ENCODE results near the gene ANAPC2. TPM values are rescaled to one million over a fixed set of nuclear protein-coding genes. Genes with fewer than 3 reads are reported as not detected.

ANAPC2 gene
- polyA plus RNA-seq, 1 experiment, result 12.1 TPM

- DNase-seq (ENCODE audit: low read depth, low spot score), result no peak
- H3K27me3 ChIP-seq (ENCODE audit: control insufficient read depth, insufficient read depth, low read length), result peaks cover 6% of the 10 kb centered on the region
- no peak overlapping the region for H3K27ac ChIP-seq (ENCODE audit: low read depth, low read length)
- peaks cover 14% of the 10 kb centered on the region; the same call in 1 of the 2 replicates for H3K9me3 ChIP-seq (ENCODE audit: control insufficient read depth, insufficient read depth, low read length)
- CTCF ChIA-PET, result no interaction called here
- H3K4me3 ChIP-seq (ENCODE audit: low read depth, low read length), result no peak overlapping the region
- POLR2A ChIA-PET, result no interaction called here
- TF ChIP-seq CTCF (IDR thresholded peaks at IDR 0.05; ENCODE audit: low read depth, low read length), result no peak
Measured at GRCh38 chr9:137150617-137151457, 37.5 kb downstream of the ANAPC2 start.

GRCh38 chr9:137149942-137150616 lies 38.3 kb downstream of the ANAPC2 start:
- peaks cover 14% of the 10 kb centered on the region; the same call in 1 of the 2 replicates for H3K9me3 ChIP-seq (ENCODE audit: control insufficient read depth, insufficient read depth, low read length)
- CTCF ChIA-PET, result interaction anchor here (0.7 kb wide), 1 partner anchor 39 kb away, joined by 3 read pairs; no protein-coding TSS in a partner anchor
- TF ChIP-seq CTCF (IDR thresholded peaks at IDR 0.05; ENCODE audit: low read depth, low read length), result no peak
- H3K4me3 ChIP-seq (ENCODE audit: low read depth, low read length), result no peak overlapping the region
- POLR2A ChIA-PET, result no interaction called here
- H3K27me3 ChIP-seq (ENCODE audit: control insufficient read depth, insufficient read depth, low read length), result peaks cover 6% of the 10 kb centered on the region
- no peak overlapping the region for H3K27ac ChIP-seq (ENCODE audit: low read depth, low read length)
- no peak for DNase-seq (ENCODE audit: low read depth, low spot score)

- POLR2A ChIA-PET, result no interaction called here
- H3K27ac ChIP-seq (ENCODE audit: low read depth, low read length), result no peak overlapping the region
- CTCF ChIA-PET, result no interaction called here
- H3K4me3 ChIP-seq (ENCODE audit: low read depth, low read length), result no peak overlapping the region
- peaks cover 14% of the 10 kb centered on the region; the same call in 1 of the 2 replicates for H3K9me3 ChIP-seq (ENCODE audit: control insufficient read depth, insufficient read depth, low read length)
- no peak for DNase-seq (ENCODE audit: low read depth, low spot score)
- no peak for TF ChIP-seq CTCF (IDR thresholded peaks at IDR 0.05; ENCODE audit: low read depth, low read length)
- peaks cover 6% of the 10 kb centered on the region for H3K27me3 ChIP-seq (ENCODE audit: control insufficient read depth, insufficient read depth, low read length)
Measured at GRCh38 chr9:137149363-137149762, 39.0 kb downstream of the ANAPC2 start.

GRCh38 chr9:137148661-137149060 lies 39.7 kb downstream of the ANAPC2 start:
- peaks cover 14% of the 10 kb centered on the region; the same call in 1 of the 2 replicates for H3K9me3 ChIP-seq (ENCODE audit: control insufficient read depth, insufficient read depth, low read length)
- no peak for TF ChIP-seq CTCF (IDR thresholded peaks at IDR 0.05; ENCODE audit: low read depth, low read length)
- CTCF ChIA-PET, result no interaction called here
- H3K27me3 ChIP-seq (ENCODE audit: control insufficient read depth, insufficient read depth, low read length), result peaks cover 6% of the 10 kb centered on the region
- no peak overlapping the region for H3K27ac ChIP-seq (ENCODE audit: low read depth, low read length)
- DNase-seq (ENCODE audit: low read depth, low spot score), result no peak
- POLR2A ChIA-PET, result no interaction called here
- H3K4me3 ChIP-seq (ENCODE audit: low read depth, low read length), result no peak overlapping the region

- POLR2A ChIA-PET, result no interaction called here
- Histone ChIP-seq H3K27me3 (ENCODE audit: control insufficient read depth, insufficient read depth, low read length) (peaks cover 8% of the 10 kb centered on the region), H3K27ac (ENCODE audit: low read depth, low read length) (no peak overlapping the region), H3K9me3 (ENCODE audit: control insufficient read depth, insufficient read depth, low read length) (peaks cover 14% of the 10 kb centered on the region; the same call in 1 of the 2 replicates), H3K4me3 (ENCODE audit: low read depth, low read length) (no peak overlapping the region)
- DNase-seq (ENCODE audit: low read depth, low spot score), result no peak
- TF ChIP-seq CTCF (IDR thresholded peaks at IDR 0.05; ENCODE audit: low read depth, low read length), result no peak
- CTCF ChIA-PET, result no interaction called here
Measured at GRCh38 chr9:137148242-137148641, 40.1 kb downstream of the ANAPC2 start.

Measured in AG04450 (cell line).